NK-92 (cell line): ENCODE measurements around the gene SKIDA1.

ENCODE experiments used
- DNase-seq: peaks from one replicate; lab custom pipeline; 2025; ENCODE audit not compliant: unreplicated experiment; lab: John Stamatoyannopoulos, UW

SKIDA1 gene

DNA sequence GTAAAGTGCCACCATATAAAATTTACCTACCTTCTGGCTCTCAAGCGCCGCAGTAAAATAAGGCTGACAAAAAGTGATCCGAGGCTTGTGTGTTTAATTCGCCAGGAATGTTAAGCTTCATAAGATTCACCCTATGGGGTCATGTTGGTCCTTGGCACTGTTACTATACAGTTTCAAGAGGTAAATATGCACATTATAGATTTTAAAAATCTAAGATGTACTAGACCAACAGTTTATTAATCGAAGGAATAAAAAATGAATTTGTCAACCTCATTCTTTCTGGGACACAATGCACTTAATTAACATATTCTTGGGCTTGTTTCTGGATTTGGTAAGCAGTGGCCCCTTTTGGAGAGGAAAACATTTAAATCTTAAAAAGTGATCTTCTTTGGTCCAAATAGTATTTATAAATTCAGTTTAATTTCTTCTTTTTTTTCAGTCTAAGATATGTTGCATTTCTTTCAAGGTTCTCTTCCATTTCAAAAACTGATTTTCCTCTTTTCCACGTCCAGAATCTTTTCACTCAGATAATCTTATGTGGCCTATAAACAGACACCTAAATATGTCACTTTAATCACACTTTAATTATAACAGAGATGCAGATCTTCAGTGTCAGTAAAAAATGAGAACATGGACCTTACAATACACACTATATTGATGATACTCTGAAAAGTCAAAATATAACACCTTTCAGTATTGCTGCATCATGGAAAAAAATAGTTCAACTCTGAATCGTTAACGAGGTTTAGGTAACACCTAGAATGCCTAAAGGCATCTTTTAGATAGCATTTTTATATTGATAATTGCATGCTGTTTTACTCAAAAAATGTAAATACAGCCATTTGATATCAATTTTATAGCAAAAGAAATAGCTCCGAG lies 3.8 kb upstream of the SKIDA1 start:
- DNase-seq = no peak

DNA sequence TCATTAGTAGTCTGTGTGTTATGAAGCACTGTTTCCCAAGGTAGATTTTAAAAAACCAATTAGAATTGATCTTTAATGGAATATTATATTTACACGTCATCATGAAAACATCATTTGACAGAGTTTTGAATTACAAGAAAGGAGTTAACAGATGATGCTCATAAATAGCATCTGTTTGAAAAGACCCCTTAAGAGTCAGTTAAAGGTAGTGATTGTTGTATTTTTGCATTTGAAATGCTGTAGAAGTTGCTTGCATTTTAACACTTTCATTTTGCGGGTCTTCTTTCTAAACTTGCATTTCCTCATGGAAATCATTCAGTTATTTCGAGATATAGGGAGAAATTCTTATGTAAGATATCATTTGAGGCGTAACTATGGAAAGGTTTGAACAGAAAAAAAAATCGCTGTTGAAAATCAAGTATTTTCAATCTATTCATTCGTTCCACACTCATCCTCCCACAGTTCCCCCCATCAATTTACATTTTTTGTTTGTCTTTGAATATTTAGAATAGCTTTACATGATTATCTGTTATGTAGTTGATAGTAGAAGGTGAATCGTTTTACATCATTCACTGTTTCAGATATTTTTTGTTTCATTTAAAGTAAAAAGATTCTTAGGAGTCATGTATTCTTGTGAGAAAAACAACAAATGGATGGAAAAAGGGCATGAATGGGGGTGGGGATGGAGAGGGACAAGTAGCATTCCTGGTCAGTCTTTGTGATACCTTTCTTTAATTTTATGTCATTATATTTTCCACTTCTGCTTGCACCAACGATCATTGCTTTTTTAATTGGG lies 3.0 kb upstream of the SKIDA1 start:
- no peak for DNase-seq

DNA sequence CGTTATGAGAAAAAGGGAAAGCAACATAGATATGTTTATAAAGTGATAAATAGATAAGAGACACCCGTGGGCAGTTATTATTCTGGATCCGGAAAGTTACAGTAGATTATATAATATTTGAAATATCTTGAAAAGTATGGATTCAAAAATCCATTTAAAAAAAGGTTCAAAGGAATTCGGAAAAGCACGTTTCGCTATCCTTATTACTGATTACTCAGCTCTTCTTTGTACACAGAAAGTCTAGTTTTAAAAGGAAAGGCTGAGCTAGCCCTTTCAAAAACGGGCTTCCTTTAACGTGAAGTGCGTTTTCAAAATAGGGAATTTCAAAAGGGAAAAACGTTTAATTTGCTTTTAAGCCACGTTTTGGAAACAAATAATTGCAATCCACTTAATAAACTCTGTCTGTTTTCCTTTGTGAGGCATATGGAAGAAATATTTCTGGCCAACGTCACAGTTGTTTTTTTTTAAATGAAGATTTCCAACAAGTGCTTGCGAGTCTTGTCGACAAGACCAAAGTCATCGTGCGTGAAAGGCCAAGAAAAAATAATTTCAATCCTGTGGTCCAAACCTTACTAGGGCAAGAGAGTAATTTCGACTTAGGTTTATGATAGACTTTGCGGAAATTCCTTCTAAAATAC lies 2.2 kb upstream of the SKIDA1 start:
- no peak for DNase-seq

DNA sequence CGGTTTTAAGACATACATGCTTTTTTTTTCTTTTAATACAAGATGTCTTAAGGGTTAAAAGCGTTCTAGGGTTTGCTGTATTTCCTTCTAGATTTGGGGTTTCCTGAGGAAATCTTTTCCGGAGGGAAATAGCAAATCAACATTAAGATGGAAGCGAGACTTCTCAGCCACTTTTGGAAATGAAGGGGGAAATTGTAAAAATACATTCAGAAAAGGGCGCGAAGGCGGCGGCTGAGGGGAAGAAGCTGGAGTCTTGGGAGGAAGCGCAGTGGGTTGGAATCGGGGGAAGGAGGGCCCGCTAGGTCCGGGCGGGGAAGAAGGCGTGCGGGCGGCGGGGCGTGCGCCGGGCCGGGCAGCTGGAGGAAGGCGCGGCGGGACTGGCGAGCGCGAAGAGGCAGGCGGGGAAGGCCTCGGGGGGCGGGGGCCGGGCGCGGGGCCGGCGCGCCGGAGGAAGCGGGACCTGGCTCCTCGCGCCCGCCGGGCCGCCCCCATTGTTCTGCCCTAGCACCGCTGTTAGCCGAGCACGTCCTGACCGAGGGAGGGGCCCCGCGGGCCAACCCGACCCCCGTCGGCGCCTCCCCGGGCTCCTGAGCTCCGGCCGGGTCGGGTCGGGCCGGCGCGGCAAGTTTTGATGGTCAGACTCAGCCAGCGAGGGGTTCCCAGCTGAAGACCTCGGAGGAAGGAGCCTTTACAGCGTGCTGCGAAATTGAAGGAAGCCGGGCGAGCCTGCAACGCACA lies 1.5 kb upstream of the SKIDA1 start:
- no peak for DNase-seq

DNA sequence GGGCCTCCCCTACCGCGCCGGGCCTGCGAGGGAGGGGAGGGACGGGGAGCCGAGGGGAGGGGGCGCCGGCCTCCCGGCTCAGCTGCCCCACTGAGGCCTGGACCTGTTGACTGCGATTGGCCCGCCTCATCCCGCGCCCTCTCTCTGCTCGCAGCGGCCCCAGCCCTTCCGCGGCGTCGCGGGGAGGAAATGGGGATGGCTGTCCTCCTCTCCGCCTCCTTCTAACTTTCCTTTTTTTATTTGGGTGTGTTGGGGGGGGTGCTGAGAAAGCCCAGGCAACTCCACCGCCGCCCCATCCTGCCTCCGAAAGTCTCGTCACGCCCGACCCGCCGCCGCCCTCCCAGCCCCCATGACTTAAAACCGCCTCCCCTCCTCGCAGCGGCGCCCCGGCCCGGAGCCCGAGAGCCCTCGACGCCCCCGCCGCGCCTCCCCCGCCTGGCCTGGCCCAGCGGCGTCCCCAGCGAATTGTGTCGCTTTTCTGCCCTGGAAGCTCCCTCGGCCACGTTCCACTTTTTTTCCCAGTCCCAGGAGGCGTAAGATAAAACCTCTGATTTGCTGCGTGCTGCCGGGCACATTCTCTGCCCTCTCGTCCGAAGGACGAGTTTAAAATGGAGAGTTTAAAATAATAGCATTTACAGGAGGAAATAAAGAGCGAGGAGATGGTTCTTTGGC lies 842 bp upstream of the SKIDA1 start:
- no peak for DNase-seq

DNA sequence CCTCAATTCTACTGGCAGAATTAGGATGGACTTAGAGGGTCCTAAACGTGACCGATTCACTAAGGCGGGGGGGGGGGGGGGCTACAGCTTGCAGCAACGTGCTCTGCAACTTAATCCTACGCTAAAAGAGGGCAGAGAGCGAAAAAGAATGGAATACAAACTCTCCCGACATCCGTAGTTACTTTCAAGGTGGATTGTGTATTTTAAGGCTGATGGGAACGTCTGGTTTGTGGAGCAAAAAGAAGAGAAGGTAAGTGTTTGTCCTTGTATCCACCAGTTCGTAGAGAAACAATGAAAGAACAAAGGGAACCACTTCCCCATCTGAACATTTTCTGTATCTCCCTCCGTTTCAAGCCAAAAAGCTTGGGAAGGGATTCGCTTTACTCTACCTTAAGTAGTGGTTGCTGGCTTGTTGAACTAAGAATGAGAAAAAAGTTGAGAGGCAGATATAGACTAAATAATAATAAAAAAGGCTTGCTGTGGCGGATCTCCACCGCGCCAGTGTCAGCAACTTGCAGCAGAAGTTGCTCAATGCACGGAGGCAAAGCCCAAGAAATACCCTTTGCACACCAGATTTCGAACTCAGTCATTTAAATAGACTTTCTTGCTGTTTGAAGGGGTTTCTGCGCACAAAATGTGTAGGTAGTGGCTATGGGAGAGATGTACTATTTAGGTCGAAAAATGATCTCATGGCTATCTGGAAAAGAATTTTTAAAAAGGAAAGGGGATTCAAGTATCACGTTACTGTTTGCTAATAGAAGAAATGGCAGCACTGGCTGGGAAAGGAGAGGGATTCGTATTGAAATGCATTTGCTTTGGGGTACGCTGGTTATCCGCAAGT lies 736 bp downstream of the SKIDA1 start:
- no peak for DNase-seq

DNA sequence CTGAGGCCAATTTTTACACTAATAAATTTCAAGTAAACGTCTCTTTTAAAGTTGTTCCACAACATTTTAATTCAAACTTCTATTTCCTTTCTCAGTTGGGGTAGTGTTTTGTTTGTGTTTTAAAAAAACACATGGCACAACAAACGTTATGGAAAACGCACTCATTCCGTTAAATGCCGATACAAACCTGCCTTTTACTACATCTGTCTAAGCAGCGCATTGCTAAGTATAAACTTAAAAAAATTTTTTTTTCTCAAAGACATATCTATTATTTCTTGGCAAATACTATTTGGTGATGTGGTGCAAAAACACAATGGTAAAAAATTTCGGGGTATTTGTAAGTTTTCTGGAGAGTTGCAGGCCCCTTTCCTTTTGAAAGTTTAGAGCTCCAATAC lies 1.4 kb downstream of the SKIDA1 start:
- DNase-seq = no peak

DNA sequence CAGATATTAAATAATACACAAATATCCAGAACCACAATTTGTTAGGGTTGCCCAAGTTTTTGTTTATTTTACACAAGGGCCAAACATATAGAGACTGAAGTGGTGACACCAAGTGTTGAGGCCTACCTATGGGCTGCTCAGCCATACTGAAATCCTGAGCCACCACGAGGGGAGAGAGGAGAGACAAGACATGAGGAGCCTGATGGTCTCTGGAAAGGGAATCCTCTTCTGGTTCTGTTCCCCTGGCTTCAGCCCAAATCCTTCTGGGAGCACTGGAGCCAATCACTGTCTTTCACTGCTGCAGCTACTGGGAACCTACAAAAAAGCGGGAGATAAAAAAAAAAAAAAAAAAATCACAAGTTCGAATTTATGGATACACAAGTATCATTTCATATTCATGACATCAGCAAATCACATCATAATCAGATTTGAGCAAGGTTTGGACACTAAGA lies 1.9 kb downstream of the SKIDA1 start:
- DNase-seq = no peak

DNA sequence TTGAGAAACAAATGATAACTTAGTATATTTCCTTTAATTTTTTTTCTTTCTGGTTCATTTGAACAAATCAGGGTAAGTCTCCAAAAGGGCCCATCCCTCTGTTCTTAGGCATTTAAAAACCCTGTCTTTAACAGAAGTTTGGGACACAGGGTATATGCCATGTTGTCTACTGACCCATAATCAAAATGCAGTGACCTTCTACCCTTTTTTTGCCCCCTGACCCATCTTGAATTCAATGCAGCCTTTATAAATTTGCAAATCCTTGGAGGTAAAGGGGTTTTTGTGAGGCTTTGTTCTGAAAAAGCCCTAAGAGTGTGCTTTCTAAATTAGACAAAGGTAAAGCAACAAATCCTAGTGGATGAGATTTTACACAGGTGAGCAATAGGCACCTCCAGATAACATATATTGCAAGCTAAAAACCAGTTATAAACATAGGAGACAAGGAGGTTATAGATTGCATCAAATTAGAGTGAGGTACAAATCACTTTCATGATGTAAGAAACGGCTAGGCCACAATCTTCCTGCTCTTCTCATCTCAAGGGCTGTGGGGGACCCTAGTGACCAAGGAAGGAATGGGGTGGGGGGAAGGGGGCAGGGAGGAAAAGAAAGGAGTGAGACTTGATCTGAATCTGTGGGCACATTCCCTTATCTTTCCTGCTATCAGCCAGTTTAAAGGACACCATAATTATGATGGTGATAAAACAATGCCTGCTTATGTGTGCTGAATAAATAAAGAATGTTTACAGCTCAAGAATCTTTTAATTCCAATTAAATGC lies 2.7 kb downstream of the SKIDA1 start:
- no peak for DNase-seq

DNA sequence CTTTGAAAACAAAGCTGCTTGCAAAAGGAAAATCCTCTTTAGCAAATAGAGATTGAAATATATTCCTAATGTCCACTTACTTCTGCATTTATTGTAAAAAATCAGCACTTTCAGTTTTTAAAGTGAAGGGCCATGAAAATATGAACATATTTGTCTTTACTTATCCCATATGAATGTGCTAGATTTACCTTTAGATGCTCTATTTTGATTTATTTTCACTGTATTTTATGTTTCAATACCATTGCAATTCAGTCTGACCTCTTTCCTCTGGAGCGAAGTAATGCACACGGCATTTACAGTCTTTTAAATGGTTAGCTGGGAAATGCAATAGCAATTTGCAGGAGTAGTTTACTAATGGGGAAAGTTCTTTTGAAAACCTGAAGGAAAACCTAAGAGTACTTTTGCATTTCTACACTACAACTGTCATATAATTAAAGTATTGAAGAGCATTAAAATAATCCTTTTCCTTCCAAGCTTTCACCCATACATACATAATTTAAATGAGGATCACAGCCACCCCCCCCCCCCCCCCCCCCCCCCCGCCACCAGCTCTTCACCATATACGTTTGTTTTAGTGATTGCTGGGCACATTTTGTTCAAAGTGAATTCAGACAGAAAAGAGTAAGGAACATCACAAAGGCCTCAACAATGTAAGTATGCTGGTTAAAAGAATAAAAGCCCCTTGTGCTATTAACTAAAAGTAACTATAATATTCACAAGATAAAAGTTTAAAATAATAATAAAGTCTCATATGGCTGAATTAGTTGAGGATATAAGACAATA lies 3.5 kb downstream of the SKIDA1 start:
- no peak for DNase-seq

DNA sequence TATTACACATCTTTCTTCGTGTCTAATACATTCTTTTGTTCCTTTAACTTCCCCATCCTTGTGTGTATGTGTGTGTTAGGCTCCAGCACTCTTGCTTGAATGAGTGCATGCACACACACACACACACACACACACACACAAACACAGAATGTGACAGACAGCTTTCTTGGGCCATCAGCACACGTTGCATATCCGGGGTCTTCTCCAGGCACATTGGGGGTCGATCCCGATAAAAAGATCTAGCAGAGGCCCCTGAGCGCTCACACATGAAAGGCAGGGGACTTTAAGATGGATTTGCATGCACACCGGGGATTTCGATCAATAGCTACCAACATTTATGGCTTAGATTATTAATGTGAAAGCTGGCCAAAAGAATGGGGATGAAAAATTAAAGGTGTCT lies 4.5 kb downstream of the SKIDA1 start:
- no peak for DNase-seq

DNA sequence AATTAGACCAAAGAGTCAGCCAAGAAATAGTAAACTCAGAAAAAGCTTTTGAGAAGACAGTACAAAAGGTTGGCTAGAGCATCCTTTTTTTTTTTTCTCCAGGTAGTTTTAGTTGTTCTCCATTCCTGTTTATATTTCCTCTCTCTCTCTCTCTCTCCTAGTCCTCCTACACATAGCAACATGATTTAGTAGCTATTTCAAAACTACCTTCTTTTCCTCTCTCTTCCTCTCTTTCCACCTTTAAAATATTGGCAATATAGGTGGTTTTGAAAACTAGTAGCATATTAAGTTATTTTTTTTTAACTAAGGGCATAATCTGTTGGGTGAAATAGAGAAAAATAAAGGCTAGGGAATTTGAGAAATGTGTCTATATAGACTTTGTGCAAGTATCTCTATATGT lies 5.0 kb downstream of the SKIDA1 start:
- DNase-seq = no peak

DNA sequence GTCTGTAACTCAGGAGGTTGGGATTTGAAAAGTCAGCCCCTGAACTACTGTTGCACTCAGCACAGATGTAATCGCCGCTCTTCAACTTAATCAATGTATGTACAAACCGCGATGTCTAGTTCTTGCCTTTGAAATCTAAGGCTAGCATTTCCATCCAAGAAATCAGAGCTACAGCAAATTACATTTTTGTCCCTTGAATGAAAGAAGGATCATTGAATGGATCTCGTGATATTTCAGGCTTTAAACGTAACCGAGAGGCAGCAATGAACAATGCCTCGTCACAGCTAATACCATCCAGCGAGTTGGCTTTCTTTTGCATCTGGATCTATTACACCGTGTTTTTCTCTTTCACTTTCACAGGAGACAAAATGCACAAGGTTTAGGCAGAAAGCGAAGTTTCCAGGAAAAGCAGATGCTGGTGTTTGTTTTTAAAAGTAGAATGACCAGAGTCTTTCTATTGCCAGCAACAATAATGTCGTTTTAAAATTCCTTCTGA lies 5.5 kb downstream of the SKIDA1 start:
- no peak for DNase-seq

DNA sequence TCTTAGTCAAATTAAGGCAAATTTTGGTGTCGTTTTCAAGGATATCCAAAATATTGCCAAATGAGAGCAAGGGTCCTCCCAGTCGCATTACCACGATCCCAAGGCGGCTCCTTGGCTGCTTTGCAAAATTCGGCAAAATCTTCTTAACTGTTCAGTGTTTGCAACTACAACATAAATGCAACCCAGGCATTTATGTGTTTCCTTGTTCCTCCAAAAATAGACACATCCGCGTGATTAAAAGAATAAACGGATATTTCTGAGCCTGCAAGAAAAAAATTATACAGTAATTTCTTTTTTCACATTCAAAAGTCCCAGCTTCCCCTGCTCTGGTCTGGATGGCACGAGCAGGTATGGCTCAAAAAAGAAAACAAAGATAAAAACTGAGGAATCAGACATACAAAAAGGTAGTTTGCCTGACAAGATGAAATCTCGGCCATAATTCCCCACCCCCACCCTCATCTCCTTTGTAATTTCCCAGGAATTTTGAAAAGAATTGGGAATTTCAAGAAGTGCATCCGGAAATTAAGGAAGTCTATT lies 6.0 kb downstream of the SKIDA1 start:
- DNase-seq = no peak

DNA sequence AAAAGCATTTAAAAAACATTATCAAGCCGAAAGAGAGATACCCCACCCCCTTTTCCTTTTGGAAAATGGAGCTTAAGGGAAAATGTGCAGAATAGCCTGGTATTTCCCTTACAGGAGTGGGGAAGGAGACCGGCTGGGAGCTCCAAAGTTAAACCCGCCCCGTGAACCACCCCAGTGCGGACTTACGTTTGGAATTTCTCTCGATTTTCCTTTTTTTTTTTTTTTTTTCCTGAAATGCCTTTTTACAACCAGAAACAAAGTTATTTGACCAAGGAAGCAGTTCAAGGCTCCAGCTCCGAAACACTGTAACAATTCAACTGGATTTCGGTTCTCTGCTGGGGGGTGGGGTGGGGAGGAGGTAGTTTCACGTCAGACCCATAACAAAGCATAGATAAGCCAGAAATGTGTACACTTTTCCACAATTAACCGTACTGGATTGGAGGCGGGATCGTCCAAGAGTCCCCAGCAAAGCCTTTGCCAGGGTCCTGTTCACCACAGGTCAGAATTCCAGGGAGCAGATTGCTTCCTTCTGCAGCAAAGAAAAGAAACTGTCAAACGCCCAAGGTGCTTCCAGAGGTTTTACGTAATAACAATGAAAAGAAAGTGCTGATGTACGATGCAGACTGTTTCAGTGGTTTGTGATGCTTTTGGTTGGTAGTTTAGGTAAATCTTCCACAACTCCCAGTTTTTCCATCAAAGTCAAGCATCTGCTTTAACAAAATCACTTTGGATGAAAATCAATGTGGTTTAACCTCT lies 6.7 kb downstream of the SKIDA1 start:
- DNase-seq = no peak

DNA sequence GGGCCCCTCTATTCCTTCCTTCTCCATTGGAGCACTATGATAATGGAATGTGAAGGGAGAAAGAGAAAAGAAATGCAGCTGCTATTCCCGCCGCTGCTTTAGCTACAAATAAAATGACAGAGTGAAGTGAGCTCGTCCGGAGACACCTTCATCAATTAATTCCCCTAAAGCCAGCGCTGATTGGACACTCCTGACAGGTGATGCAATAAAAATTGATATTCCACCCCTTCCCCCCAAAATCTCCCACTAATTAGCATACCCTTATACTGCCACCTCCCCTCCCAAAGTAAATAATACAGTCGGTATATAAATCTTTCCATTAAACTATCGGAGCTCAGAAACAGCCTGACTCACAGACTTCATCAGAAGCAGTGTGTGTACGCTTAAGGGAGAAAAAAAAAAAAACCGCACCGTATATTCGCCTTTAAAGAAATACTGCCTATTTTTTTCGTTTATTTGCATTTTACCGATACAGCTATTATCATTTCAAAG lies 7.3 kb downstream of the SKIDA1 start:
- no peak for DNase-seq
